GM12872 (cell line): ENCODE results near the gene CAPNS1.

ENCODE experiments used
- TF ChIP-seq, protein P1 (sequence below): IDR thresholded peaks from 3 replicates; pipeline ENCODE4 v1.5.1; 2011; ENCODE audit warnings: low read depth, mild to moderate bottlenecking, low read length, moderate library complexity; ENCODE audit not compliant: insufficient read depth

CAPNS1 gene

DNA sequence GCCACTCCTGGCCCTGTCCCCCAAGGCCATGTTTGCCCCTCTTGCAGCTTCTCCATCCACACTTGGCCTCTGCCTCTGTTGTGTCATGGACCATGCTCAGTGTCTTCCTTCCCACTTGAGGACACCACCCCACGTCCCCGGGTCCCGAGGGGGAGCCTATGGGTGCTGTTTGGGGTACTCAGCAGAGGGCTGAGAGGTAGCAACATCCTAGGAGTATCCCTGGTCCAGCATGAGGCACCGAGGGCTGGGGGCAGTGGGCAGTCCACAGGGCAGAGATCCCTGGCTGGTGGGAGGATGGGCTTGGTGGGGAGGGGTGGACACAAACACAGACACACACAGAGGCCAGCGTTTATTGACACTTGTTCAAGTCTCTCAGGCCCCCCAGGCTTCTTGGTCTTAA, 10.7 kb downstream of the CAPNS1 start:
- TF ChIP-seq, protein P1, sequence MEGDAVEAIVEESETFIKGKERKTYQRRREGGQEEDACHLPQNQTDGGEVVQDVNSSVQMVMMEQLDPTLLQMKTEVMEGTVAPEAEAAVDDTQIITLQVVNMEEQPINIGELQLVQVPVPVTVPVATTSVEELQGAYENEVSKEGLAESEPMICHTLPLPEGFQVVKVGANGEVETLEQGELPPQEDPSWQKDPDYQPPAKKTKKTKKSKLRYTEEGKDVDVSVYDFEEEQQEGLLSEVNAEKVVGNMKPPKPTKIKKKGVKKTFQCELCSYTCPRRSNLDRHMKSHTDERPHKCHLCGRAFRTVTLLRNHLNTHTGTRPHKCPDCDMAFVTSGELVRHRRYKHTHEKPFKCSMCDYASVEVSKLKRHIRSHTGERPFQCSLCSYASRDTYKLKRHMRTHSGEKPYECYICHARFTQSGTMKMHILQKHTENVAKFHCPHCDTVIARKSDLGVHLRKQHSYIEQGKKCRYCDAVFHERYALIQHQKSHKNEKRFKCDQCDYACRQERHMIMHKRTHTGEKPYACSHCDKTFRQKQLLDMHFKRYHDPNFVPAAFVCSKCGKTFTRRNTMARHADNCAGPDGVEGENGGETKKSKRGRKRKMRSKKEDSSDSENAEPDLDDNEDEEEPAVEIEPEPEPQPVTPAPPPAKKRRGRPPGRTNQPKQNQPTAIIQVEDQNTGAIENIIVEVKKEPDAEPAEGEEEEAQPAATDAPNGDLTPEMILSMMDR, result no peak

DNA sequence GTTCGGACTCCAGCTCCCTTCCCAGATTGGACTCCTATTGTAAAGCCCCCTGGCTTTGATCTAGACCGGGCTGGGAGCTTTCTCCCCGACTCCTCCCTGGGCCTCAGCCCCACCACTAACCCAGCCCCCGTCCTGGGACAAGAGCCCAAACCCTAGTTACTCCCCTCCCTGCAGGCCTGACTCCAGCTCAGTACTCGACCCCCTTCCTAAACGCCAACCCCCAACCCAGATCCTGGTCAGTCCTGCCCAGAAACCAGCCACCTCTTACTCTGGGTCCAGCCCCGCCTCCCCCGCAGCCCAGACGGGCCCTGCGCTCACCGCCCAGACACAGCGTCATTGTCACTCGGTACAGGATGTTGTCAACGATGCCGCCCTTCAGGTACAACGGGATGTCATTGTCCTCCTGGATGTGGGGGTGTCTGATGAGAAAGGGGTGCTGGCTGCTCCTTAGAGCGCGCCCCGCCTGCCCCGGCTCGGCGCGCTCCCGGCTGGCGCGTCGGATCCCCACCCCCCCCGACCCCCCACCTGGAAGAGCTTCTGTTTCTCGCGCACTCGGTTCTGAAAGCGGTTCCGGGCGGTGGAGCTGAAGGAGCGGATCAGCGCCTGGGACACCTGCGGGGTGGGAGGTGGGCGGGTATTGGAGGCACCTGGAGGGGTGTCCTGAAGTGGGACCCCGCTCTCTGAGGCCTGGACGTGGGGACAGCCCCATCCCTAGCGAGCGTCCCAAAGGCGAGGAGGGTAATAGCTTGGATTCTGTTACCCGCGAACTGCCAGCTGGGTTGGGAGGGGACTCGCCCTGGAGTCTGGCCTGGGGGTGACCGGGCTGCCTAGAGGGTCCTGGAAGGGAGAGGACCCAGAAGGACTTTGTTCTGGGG, 11.5 kb downstream of the CAPNS1 start:
- TF ChIP-seq, protein P1, result no peak

DNA sequence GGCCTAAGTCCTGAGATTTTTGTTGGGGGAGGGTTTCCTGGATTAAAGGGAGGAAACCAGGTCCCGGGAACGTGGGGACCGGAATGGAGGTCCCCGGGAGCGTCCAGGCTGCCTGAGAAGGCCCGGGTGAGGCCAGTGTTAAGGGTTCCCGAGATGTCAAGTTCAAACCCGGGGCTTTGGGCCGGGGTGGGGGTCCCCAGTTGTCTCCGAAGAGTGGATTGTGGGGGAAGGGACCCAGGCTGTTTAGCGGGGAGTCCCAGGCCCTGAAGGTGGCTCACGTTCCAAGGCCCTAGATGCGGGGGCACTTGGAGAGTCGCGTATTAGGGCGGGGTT, 12.1 kb downstream of the CAPNS1 start:
- TF ChIP-seq, protein P1, result no peak

DNA sequence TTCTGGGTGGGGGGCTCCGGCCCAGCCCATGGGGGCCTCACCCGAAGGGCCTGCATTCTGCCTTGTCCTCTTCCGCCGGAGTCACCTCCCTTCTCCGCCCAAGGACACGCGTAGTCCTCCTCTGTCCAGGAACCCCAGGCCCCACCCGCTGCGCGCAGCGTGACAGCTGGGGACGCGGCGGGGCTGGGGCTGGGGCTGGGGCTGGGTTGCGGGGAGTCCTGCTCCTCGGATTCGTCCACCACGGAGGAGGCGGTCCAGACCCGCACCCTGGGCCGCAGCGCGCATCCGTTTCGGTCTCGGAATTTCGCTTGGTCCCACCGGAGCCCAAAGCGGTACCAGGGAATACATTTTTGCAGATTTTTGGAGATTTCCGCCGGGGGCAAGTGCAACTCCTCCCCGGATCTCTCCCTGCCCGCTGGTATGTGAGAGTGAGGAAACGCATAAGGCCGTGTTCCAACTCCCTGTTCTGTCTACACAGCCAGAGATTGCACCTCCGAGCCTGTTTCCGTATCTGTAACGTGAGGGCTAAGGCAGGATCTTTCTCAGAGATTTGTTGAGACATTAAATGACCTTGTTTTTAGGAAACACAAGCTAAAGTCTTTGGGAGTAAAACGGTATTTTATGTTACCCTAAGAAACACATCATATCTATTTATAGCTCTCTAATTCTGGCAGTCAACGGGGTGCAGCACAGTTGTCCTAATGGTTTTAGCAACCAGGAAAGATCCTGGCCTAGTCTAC, 12.7 kb downstream of the CAPNS1 start, which contains the start of gene COX7A1:
Gene COX7A1, minus strand, starts transcription at position 96 of the 740 bp plus-strand sequence. Its CDS starts 40 bp downstream, at position 56.
- TF ChIP-seq, protein P1, result no peak

DNA sequence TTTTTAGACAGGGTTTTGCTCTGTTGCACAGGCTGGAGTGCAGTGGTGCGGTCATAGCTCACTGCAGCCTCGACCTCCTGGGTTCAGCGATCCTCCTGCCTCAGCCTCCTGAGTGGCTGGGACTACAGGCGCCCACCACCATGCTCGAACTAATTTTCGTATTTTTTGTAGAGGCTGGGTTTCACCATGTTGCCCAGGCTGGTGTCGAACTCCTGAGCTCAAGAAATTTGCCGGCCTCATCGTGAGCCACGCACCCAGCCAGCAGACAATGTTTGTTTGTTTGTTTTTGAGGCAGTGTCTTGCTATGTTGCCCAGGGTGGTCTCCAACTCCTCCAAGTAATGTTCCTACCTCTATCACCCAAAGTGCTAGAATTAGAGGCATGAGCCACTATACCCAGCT, 13.3 kb downstream of the CAPNS1 start:
- TF ChIP-seq, protein P1, result no peak

DNA sequence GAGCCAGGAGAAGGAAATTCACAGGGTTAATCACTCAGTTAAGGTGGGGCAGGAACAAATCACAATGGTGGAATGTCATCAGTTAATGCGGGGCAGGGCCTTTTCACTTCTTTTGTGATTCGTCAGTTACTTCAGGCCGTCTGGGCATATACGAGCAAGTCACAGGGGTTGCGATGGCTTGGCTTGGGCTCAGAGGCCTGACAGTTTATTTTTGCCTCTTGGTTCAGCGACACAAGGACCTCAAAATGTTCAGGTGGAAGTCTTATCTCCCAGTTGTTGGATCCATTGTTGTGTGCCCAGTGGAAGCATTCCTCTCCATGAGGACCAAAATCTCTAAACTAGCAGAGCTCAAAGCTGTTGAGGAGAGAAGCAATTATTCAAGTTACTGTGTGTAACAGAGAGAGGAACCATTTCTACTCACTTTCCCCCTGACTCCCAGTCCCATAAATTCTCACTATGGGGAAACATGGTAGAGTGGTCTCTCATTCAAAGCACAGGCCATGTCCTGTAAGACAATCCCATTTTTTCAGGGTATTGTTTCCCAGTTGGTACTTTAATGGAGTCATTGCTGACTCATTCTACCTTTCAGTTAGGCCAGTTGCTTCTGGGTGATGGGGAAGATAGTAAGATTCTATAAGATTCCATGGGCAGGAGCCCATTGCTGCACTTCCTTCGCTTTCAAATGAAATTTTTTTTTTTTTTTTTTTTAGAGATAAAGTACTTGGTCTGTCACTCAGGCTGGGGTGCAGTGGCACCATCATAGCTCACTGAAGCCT, 21.1 kb downstream of the CAPNS1 start:
- TF ChIP-seq, protein P1, result no peak

DNA sequence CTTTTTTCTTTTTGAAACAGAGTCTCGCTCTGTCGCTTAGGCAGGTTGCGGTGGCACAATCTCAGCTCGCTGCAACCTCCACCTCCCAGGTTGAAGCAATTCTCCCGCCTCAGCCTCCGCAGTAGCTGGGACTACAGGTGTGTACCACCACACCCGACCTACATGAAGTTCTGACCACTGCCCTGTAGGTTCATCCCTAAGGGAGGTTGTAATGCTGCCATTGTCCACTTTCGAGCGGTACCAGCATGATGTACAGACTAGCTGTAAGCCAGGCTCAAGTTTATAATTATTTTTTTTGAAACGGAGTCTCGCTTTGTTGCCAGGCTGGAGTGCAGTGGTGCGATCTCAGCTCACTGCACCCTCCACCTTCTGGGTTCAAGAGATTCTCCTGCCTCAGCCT, 23.9 kb downstream of the CAPNS1 start:
- TF ChIP-seq, protein P1, result no peak
